M059J (cell line): ENCODE measurements around the gene PRR36. TPM values are rescaled to one million over a fixed set of nuclear protein-coding genes. Genes with fewer than 3 reads are reported as not detected.

ENCODE experiments used
- DNase-seq: peaks from one replicate; pipeline ENCODE4 v3.0.0-alpha.2; 2012; ENCODE audit warnings: low read depth
- total RNA-seq: library from RNA; depleted of rRNA; stranded (reverse); fragments of >200 nt; shearing (Covaris generic); gene quantifications from 2 replicates; pipeline ENCODE4 v1.2.3, GENCODE V29; 2014

The PRR36 gene
- total RNA-seq, 1 experiment from 2014 or later = not detected

- DNase-seq = no peak
Measured at GRCh38 chr19:7846155-7846646, 28.0 kb downstream of the PRR36 start.

- no peak for DNase-seq
Measured at GRCh38 chr19:7845390-7846154, 28.6 kb downstream of the PRR36 start.

GRCh38 chr19:7844951-7845350 lies 29.2 kb downstream of the PRR36 start:
- DNase-seq = no peak

GRCh38 chr19:7844405-7844804 lies 29.8 kb downstream of the PRR36 start:
- DNase-seq = no peak

GRCh38 chr19:7843521-7843920 lies 30.7 kb downstream of the PRR36 start:
- no peak for DNase-seq

GRCh38 chr19:7842661-7843294 lies 31.4 kb downstream of the PRR36 start:
- DNase-seq = no peak

GRCh38 chr19:7841751-7842660 lies 32.2 kb downstream of the PRR36 start:
- DNase-seq = no peak

GRCh38 chr19:7840629-7841028 lies 33.6 kb downstream of the PRR36 start:
- DNase-seq = no peak

GRCh38 chr19:7839476-7839875 lies 34.7 kb downstream of the PRR36 start:
- DNase-seq = no peak

GRCh38 chr19:7833225-7834099 lies 40.7 kb downstream of the PRR36 start:
- peak; percentile 30 for DNase-seq

- no peak for DNase-seq
Measured at GRCh38 chr19:7832781-7833180, 41.4 kb downstream of the PRR36 start.

GRCh38 chr19:7832009-7832408 lies 42.2 kb downstream of the PRR36 start:
- no peak for DNase-seq

GRCh38 chr19:7831452-7831851 lies 42.7 kb downstream of the PRR36 start:
- DNase-seq = no peak

GRCh38 chr19:7830823-7831222 lies 43.4 kb downstream of the PRR36 start:
- no peak for DNase-seq

GRCh38 chr19:7830272-7830771 lies 43.9 kb downstream of the PRR36 start:
- no peak for DNase-seq

- DNase-seq = peak; percentile 100
Measured at GRCh38 chr19:7829561-7830271, 44.5 kb downstream of the PRR36 start, which contains the start of gene EVI5L. EVI5L (plus strand) TSS chr19:7830218; CDS start chr19:7846543, 16,325 bp downstream.

- no peak for DNase-seq
Measured at GRCh38 chr19:7829166-7829520, 45.0 kb downstream of the PRR36 start.

GRCh38 chr19:7823686-7824301 lies 50.4 kb downstream of the PRR36 start:
- peak; percentile 12 for DNase-seq

GRCh38 chr19:7822910-7823515 lies 51.2 kb downstream of the PRR36 start:
- DNase-seq = no peak
